LNCaP clone FGC (cell line): ENCODE measurements around the gene SGMS1.

ENCODE experiments used
- DNase-seq: peaks from one replicate; pipeline ENCODE4 v3.0.0-alpha.2; 2011; ENCODE audit warnings: low read depth
- H3K4me3 ChIP-seq: 2 replicates; pipeline ENCODE4 v1.5.1; 2011; ENCODE audit warnings: mild to moderate bottlenecking, low read depth, low read length, control low read depth
- CTCF ChIP-seq: IDR thresholded peaks from 2 replicates; pipeline ENCODE4 v1.5.1; 2012; ENCODE audit warnings: mild to moderate bottlenecking; ENCODE audit not compliant: control insufficient read depth, insufficient read depth; ENCODE audit errors: extremely low read depth

Gene SGMS1

GRCh38 chr10:50592961-50593418, 30.8 kb downstream of the SGMS1 start:
- no peak overlapping the region for H3K4me3 ChIP-seq
- no peak for DNase-seq
- TF ChIP-seq CTCF = no peak

GRCh38 chr10:50590935-50591334, 32.8 kb downstream of the SGMS1 start:
- no peak for TF ChIP-seq CTCF
- H3K4me3 ChIP-seq = no peak overlapping the region
- DNase-seq = no peak

- H3K4me3 ChIP-seq = no peak overlapping the region
- no peak for DNase-seq
- TF ChIP-seq CTCF = no peak
Measured at GRCh38 chr10:50586740-50587088, 37.0 kb downstream of the SGMS1 start.

GRCh38 chr10:50585921-50586739, 37.6 kb downstream of the SGMS1 start:
- no peak overlapping the region for H3K4me3 ChIP-seq
- no peak for TF ChIP-seq CTCF
- DNase-seq = no peak

- no peak for TF ChIP-seq CTCF
- no peak overlapping the region for H3K4me3 ChIP-seq
- no peak for DNase-seq
Measured at GRCh38 chr10:50582766-50583762, 40.7 kb downstream of the SGMS1 start.

GRCh38 chr10:50582046-50582445, 41.7 kb downstream of the SGMS1 start:
- DNase-seq = no peak
- TF ChIP-seq CTCF = no peak

More at GRCh38 chr10:50582046-50582445, 41.7 kb downstream of the SGMS1 start:
- H3K4me3 ChIP-seq = no peak overlapping the region
